HL-60 (cell line): ENCODE data around the gene SFPQ.

Source experiments
- DNase-seq, 2 experiments: peaks; one replicate each; pipeline ENCODE4 v3.0.0-alpha.2; 2010 to 2020; ENCODE audit warnings: low read depth in 1 of 2, low spot score in 1 of 2
- H3K27ac ChIP-seq: fragments of 250-450 bp; sonication (Bioruptor Pico); replicated peaks from 2 replicates; pipeline ENCODE4 v1.5.1; 2020; ENCODE audit warnings: mild to moderate bottlenecking, moderate library complexity
- H3K27me3 ChIP-seq: fragments of 250-450 bp; sonication (Bioruptor Pico); 2 replicates; pipeline ENCODE4 v1.5.1; 2021; ENCODE audit warnings: mild to moderate bottlenecking, moderate library complexity; ENCODE audit not compliant: insufficient read depth, poor library complexity, severe bottlenecking
- H3K4me3 ChIP-seq: replicated peaks from 2 replicates; pipeline ENCODE4 v1.5.1; 2011; ENCODE audit warnings: mild to moderate bottlenecking, control low read depth, low read length; ENCODE audit not compliant: insufficient read depth
- GABPA ChIP-seq: IDR thresholded peaks from 2 replicates; pipeline ENCODE4 v1.6.1; 2012; ENCODE audit warnings: low read depth
- POLR2AphosphoS5 ChIP-seq: IDR thresholded peaks from 2 replicates; pipeline ENCODE4 v1.6.1; 2012; ENCODE audit warnings: low read depth
- SPI1 ChIP-seq: IDR thresholded peaks from 2 replicates; pipeline ENCODE4 v1.6.1; 2012; ENCODE audit warnings: low read depth, mild to moderate bottlenecking, borderline replicate concordance
- TF ChIP-seq, protein P1 (sequence below): IDR thresholded peaks from one replicate; pipeline ENCODE4 v1.5.1; 2011; ENCODE audit warnings: low read length, control low read depth, inconsistent platforms; ENCODE audit not compliant: insufficient read depth
- TF ChIP-seq, protein P2 (sequence below): IDR thresholded peaks from 2 replicates; pipeline ENCODE4 v1.6.1; 2012; ENCODE audit warnings: low read depth; ENCODE audit not compliant: insufficient replicate concordance

SFPQ gene

DNA sequence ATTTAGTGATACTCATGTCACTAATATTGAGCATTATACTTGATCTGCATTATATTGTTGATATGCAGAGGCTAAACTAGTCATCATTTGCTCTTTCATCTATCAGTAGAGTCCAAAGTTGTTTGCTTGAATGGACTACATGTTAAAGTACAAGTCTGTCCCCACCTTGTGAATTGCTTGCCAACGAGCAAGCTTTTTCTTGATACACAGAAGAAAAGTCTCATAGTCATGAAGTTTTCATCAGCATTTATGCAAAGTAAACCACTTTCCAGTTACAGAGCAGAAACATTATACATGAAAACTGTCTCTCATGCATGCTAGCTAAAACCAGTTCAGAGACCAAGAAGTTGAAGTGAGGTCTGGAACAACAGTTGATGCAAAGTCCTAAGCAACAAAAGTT lies 13.0 kb downstream of the SFPQ start:
- Histone ChIP-seq H3K27ac (no peak overlapping the region), H3K27me3 (no peaks in the 10 kb centered on the region), H3K4me3 (no peak overlapping the region)
- TF ChIP-seq POLR2AphosphoS5 (no peak), GABPA (no peak), SPI1 (no peak)
- TF ChIP-seq, protein P1, sequence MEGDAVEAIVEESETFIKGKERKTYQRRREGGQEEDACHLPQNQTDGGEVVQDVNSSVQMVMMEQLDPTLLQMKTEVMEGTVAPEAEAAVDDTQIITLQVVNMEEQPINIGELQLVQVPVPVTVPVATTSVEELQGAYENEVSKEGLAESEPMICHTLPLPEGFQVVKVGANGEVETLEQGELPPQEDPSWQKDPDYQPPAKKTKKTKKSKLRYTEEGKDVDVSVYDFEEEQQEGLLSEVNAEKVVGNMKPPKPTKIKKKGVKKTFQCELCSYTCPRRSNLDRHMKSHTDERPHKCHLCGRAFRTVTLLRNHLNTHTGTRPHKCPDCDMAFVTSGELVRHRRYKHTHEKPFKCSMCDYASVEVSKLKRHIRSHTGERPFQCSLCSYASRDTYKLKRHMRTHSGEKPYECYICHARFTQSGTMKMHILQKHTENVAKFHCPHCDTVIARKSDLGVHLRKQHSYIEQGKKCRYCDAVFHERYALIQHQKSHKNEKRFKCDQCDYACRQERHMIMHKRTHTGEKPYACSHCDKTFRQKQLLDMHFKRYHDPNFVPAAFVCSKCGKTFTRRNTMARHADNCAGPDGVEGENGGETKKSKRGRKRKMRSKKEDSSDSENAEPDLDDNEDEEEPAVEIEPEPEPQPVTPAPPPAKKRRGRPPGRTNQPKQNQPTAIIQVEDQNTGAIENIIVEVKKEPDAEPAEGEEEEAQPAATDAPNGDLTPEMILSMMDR: no peak
- TF ChIP-seq, protein P2, sequence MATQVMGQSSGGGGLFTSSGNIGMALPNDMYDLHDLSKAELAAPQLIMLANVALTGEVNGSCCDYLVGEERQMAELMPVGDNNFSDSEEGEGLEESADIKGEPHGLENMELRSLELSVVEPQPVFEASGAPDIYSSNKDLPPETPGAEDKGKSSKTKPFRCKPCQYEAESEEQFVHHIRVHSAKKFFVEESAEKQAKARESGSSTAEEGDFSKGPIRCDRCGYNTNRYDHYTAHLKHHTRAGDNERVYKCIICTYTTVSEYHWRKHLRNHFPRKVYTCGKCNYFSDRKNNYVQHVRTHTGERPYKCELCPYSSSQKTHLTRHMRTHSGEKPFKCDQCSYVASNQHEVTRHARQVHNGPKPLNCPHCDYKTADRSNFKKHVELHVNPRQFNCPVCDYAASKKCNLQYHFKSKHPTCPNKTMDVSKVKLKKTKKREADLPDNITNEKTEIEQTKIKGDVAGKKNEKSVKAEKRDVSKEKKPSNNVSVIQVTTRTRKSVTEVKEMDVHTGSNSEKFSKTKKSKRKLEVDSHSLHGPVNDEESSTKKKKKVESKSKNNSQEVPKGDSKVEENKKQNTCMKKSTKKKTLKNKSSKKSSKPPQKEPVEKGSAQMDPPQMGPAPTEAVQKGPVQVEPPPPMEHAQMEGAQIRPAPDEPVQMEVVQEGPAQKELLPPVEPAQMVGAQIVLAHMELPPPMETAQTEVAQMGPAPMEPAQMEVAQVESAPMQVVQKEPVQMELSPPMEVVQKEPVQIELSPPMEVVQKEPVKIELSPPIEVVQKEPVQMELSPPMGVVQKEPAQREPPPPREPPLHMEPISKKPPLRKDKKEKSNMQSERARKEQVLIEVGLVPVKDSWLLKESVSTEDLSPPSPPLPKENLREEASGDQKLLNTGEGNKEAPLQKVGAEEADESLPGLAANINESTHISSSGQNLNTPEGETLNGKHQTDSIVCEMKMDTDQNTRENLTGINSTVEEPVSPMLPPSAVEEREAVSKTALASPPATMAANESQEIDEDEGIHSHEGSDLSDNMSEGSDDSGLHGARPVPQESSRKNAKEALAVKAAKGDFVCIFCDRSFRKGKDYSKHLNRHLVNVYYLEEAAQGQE: no peak
- no peak for DNase-seq

DNA sequence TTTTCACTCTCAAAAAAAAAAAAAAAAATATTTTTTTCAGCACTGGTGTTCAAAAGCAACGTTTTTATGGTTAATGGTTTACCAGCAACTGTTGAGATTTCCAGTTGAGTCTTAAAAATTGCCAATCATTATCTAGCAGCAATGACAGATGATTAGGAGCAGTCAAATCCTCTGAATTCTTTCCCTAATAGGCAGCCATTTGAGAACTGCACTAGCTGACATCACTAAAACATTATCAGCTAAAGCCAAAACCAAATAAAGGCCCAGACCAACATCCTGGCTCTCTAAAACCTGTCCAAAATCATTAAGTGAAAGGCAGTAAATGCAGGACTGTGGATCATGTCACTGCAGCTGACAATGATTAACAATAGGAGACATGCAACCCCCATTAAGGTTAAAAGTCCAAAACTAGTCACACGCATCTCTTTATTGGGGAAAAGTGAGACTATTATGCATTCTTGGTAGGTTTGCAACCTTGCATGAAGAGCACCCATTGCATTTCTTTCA lies 14.0 kb downstream of the SFPQ start:
- TF ChIP-seq, protein P1: no peak
- TF ChIP-seq GABPA: no peak
- no peak for DNase-seq
- Histone ChIP-seq H3K27me3 (no peaks in the 10 kb centered on the region), H3K27ac (no peak overlapping the region), H3K4me3 (no peak overlapping the region)

DNA sequence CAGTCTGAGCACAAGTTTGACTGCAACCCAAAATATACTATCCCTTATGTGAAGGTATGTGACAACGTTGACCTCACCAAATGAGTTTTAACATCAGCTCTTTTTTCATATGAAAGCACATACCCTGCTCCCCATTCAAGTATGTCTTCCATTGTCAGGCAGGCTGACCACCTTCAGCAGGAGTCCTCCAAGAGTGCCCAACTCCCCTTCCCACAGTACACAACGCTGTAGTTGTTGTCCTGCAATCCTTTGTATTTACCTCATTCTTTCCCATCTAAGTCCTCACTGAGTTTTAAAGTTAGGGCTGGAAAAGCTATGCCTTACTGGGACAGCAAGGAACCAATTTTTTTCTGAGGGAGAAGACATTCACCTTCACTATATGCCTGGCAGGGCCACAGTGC lies 14.7 kb downstream of the SFPQ start:
- TF ChIP-seq GABPA (no peak), POLR2AphosphoS5 (peak; percentile 63)
- Histone ChIP-seq H3K4me3 (no peak overlapping the region), H3K27me3 (no peaks in the 10 kb centered on the region), H3K27ac (no peak overlapping the region)
- no peak for DNase-seq

DNA sequence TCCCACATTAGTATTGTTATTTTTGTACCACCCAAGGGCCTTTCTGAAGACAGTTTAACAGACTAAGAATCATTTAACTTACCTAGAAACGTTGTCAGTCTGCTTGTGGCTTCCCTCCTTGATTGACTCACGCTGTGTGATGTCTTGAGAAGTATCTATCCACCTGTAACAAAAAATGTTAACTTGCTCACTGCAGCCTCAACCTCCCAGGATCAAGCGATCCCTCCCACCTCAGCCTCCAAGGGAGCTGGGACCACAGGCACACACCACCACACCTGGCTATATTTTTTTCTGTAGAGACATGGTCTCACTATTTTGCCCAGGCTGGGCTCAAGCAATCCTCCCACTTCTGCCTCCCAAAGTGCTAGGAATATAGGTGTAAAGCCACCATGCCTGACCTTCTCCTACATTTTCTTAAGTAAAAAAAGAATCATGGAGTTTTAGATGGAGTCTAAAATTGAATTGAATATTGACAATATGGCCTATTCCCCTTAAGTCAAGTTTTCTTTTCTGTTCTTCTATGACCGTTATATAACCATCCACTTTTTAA lies 15.6 kb downstream of the SFPQ start:
- DNase-seq: no peak
- H3K27ac ChIP-seq: no peak overlapping the region
- no peak overlapping the region for H3K4me3 ChIP-seq
- TF ChIP-seq POLR2AphosphoS5: peak; percentile 65
- TF ChIP-seq, protein P2: no peak
- no peaks in the 10 kb centered on the region for H3K27me3 ChIP-seq

DNA sequence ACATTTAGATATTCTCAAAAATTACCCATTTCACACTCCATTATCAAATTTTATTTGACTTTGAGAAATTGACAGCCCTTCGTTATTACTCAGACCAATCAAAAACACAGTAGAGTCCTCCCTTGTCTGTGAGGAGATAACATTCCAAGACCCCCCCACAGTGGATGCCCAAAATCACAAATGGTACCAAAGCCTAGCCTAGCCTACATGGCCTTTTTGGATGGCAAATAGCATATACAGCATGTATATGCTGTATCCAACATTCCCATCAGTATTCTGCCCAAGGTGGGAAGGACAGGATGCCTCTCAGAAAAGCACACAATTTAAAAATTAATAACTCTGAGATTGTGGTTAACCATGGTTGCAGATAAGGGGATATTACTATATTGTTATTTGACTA lies 17.3 kb downstream of the SFPQ start:
- no peaks in the 10 kb centered on the region for H3K27me3 ChIP-seq
- TF ChIP-seq, protein P2: no peak
- TF ChIP-seq, protein P1: no peak
- no peak for TF ChIP-seq POLR2AphosphoS5
- no peak for TF ChIP-seq GABPA
- no peak for TF ChIP-seq SPI1
- DNase-seq: no peak
- no peak overlapping the region for H3K4me3 ChIP-seq
- no peak overlapping the region for H3K27ac ChIP-seq
